ENCODE data around the gene FASLG. TPM values are rescaled to one million over a fixed set of nuclear protein-coding genes. Genes with fewer than 3 reads are reported as not detected.

Gene FASLG
- total RNA-seq, 2 donors from 2014 or later: not detected

DNA sequence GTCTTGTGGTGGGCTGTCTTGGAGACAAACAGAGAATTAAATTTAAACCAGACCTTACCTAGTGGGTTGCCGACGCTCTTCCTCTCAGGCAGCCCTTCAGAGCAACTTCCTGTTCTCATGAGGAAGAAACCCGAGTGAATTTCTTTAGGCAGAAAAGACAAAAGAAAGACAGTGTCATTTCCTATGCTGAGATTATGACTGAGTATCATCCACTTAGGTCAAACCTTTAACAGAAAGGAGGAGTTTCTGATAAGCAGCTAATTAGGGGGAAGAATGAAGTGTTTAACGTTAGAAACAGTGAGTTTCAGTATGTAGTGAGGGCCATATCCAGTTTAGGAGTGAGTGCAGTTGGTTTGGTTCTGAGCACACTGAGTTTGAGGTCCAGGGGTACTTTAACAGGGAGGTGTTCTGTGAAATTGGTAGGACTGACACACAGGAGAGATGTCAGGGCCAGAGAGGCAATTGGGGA lies 38.7 kb downstream of the FASLG start:
- 52 to 64% methylated on average over 4 of the region's 4 CpGs for WGBS, 2 donors
- no peak for ATAC-seq

DNA sequence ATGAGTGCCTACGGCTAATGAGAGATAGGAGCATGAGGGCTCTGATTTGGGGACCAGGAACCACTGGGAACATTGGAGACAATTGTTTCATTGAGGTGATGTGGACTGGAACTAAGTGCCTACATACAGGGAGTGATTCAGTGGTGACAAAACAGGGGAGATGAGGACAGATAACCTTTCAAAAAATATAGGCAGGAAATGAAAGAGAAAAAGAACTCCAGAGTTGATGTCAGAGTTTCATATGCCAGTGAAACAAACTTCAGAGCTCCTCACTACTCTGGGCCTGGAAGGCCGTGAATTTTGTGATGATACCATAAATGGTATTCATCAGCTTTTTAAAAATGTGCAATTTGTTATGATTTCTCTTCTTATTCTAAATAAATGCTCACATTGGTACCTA lies 39.3 kb downstream of the FASLG start:
- Histone ChIP-seq H3K9me3 (no peaks in the 10 kb centered on the region), H3K4me3 (no peak overlapping the region), H3K36me3 (replicated peaks in 1 of 2; ENCODE audit: insufficient read depth in 1 of 2, low read depth in 2 of 2) (no peaks in the 10 kb centered on the region), H3K27ac (no peak overlapping the region), H3K4me1 (no peaks in the 10 kb centered on the region), H3K27me3 (no peaks in the 10 kb centered on the region)
- intact Hi-C loops (cut with DNase I): no loop called here
- ATAC-seq (no peak), DNase-seq (no peak)
- TF ChIP-seq, protein P1, sequence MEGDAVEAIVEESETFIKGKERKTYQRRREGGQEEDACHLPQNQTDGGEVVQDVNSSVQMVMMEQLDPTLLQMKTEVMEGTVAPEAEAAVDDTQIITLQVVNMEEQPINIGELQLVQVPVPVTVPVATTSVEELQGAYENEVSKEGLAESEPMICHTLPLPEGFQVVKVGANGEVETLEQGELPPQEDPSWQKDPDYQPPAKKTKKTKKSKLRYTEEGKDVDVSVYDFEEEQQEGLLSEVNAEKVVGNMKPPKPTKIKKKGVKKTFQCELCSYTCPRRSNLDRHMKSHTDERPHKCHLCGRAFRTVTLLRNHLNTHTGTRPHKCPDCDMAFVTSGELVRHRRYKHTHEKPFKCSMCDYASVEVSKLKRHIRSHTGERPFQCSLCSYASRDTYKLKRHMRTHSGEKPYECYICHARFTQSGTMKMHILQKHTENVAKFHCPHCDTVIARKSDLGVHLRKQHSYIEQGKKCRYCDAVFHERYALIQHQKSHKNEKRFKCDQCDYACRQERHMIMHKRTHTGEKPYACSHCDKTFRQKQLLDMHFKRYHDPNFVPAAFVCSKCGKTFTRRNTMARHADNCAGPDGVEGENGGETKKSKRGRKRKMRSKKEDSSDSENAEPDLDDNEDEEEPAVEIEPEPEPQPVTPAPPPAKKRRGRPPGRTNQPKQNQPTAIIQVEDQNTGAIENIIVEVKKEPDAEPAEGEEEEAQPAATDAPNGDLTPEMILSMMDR (IDR thresholded peaks at IDR 0.05): no peak
- no peak for TF ChIP-seq POLR2A (IDR thresholded peaks at IDR 0.05)
- WGBS, 2 donors: 85% methylated on average over 2 of the region's 2 CpGs

More for the DNA sequence above, 38.7 kb downstream of the FASLG start:
- Histone ChIP-seq H3K36me3 (replicated peaks in 1 of 2; ENCODE audit: insufficient read depth in 1 of 2, low read depth in 2 of 2) (no peaks in the 10 kb centered on the region), H3K4me3 (no peak overlapping the region), H3K4me1 (no peaks in the 10 kb centered on the region), H3K9me3 (no peaks in the 10 kb centered on the region), H3K27ac (no peak overlapping the region), H3K27me3 (no peaks in the 10 kb centered on the region)
- no peak for DNase-seq
- intact Hi-C loops (cut with DNase I): no loop called here
- no peak for TF ChIP-seq POLR2A (IDR thresholded peaks at IDR 0.05)
- TF ChIP-seq, protein P1 (IDR thresholded peaks at IDR 0.05): no peak

DNA sequence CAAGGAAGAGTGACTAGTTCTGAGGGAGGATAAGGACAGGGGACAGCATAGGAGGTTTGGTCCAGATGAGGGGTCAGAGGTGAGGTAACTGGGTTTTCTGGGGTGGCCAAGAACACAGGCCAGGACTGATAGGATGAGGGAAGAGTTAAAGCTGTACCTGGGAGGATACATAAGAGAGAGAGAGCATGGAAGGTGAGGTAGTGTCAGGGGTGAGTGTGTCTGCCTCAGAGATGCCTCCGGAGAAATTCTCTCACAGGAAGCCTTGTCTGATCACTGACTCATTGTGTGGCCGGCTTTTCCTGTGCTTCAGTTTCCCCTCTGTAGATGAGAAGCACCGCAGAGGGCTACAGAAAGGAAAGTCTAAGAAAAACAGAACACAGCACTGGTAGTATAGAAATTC lies 40.2 kb downstream of the FASLG start:
- Histone ChIP-seq H3K4me1 (no peaks in the 10 kb centered on the region), H3K9me3 (no peaks in the 10 kb centered on the region), H3K27me3 (no peaks in the 10 kb centered on the region), H3K4me3 (no peak overlapping the region), H3K27ac (no peak overlapping the region), H3K36me3 (replicated peaks in 1 of 2; ENCODE audit: insufficient read depth in 1 of 2, low read depth in 2 of 2) (no peaks in the 10 kb centered on the region)
- TF ChIP-seq, protein P1 (IDR thresholded peaks at IDR 0.05): no peak
- no peak for TF ChIP-seq POLR2A (IDR thresholded peaks at IDR 0.05)
- 57 to 83% methylated on average over 3 of the region's 3 CpGs for WGBS, 2 donors
- intact Hi-C loops (cut with DNase I): no loop called here
- DNase-seq: peak in 1 of 4 donors; percentile 36
- ATAC-seq: no peak

DNA sequence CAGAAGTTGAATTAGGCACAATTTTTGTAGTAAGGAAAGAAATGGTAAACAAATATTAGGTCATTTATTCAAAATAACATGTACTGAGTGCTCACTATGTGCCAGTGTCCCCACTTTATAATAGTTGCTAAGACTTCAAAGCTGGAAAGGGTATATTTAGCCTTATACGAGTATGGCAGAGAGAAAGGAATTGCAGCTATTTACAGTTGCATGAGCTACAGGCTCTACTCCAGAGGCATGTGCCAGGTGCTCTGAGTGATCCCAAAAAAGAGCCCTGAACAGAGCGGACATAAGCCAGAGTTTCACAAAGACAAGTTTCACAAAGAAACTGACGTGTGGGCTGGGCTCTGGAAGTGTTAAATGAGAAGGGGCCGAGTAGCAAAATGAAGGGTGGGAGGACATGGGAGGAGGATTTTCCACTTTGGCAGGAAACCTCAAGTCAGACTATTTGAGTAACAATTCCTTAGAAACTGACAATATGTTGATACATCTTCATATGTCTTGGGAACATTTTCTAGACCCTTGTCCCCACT lies 40.9 kb downstream of the FASLG start:
- 61 to 67% methylated on average over 4 of the region's 4 CpGs for WGBS, 2 donors
- TF ChIP-seq, protein P1 (IDR thresholded peaks at IDR 0.05): no peak
- TF ChIP-seq POLR2A (IDR thresholded peaks at IDR 0.05): no peak
- no peak for ATAC-seq
- DNase-seq: no peak
- Histone ChIP-seq H3K4me1 (no peaks in the 10 kb centered on the region), H3K9me3 (no peaks in the 10 kb centered on the region), H3K4me3 (no peak overlapping the region), H3K36me3 (replicated peaks in 1 of 2; ENCODE audit: insufficient read depth in 1 of 2, low read depth in 2 of 2) (no peaks in the 10 kb centered on the region), H3K27me3 (no peaks in the 10 kb centered on the region), H3K27ac (no peak overlapping the region)
- intact Hi-C loops (cut with DNase I): no loop called here

DNA sequence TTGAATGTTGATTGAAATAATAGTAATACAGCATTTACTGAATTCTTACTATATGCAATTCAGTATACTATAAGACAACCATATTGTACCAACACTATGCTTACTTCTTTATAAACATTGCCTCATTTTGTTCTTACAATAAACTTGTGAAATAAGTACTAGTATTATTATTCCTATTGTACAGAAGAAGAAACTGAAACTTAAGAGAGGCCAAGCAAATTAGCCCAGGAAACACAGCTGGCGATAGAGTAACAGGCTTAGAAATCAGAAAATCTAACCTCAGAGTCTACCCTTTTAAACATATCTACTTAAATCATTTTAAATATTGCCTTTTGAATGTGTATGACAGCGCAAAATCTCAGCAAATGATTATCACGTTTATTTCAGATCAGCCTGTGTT lies 41.7 kb downstream of the FASLG start:
- H3K4me3 ChIP-seq: no peak overlapping the region
- H3K36me3 ChIP-seq (replicated peaks in 1 of 2; ENCODE audit: insufficient read depth in 1 of 2, low read depth in 2 of 2): no peaks in the 10 kb centered on the region
- WGBS, 2 donors: 80% methylated on average over 3 of the region's 3 CpGs
- ATAC-seq (no peak), DNase-seq (no peak)
- TF ChIP-seq POLR2A (IDR thresholded peaks at IDR 0.05): no peak
- TF ChIP-seq, protein P1 (IDR thresholded peaks at IDR 0.05): no peak
- H3K4me1 ChIP-seq: no peaks in the 10 kb centered on the region
- H3K9me3 ChIP-seq: no peaks in the 10 kb centered on the region
- no peak overlapping the region for H3K27ac ChIP-seq
- H3K27me3 ChIP-seq: no peaks in the 10 kb centered on the region
- intact Hi-C loops (cut with DNase I): no loop called here

Data from body of pancreas (tissue), 4 donors.